ENCODE results near the gene ID3.

The ID3 gene

DNA sequence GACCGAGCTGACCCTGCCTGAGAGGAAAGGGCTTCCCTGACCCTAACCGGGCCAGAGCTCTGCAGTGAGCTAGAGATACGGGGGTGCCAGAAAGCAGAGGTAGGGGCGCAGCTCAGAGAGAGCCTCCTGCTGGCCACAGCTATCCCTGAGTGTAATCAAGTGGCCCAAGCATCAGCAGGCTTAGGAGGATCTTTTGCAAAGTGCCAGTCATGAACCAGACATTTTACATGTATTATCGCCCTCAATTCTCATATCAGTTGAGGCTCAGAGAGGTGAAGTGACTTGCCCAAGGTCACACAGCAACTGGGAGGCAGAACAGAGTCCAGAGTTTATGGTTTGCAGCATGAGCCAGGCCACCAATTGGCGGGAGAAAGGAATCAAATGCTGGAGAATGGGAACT is 7.0 kb upstream of the ID3 start:
- no peak for DNase-seq (ENCODE audit: low read depth, low spot score)

DNA sequence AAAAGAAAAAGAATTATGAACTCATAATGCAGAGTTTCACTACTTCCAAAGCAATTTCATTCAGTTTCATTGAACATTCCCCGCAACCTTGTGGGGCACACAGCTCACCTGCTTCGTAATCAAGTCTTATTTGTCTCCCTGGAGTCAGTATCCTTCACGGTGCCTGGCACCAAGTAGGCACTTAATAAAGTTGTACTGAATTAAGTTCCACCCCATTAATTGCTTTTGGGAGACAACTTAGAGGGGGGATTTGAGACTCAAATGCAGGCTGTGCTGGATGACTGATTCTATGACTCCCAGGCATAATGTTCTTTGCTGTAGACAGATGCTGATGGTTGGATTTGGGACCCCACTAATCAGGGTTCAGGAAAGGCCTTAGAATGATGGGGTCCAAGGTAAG is 6.5 kb upstream of the ID3 start:
- DNase-seq (ENCODE audit: low read depth, low spot score) = no peak

DNA sequence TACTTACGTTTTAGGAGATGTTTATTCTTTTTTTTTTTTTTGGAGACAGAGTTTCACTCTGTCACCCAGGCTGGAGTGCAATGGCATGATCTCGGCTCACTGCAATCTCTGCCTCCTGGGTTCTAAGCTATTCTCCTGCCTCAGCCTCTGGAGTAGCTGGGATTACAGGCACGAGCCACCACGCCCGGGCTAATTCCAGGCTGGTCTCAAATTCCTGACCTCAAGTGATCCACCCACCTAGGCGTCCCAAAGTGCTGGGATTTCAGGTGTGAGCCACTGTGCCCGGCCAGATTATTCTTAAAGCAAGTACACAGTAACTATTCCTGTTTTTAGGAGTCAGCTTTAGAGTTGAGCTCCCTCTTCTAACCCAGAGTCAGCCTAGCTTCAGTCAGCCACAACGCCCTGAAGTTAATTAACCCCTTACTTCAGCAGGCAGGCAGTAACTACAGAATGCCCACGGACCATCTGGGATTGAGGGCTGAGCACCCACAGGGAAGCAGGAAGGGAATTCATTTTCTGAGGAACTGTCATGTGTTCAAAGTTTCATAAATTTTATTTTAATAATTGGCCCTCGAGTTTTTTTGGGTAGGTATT is 5.3 kb upstream of the ID3 start:
- DNase-seq (ENCODE audit: low read depth, low spot score) = no peak

DNA sequence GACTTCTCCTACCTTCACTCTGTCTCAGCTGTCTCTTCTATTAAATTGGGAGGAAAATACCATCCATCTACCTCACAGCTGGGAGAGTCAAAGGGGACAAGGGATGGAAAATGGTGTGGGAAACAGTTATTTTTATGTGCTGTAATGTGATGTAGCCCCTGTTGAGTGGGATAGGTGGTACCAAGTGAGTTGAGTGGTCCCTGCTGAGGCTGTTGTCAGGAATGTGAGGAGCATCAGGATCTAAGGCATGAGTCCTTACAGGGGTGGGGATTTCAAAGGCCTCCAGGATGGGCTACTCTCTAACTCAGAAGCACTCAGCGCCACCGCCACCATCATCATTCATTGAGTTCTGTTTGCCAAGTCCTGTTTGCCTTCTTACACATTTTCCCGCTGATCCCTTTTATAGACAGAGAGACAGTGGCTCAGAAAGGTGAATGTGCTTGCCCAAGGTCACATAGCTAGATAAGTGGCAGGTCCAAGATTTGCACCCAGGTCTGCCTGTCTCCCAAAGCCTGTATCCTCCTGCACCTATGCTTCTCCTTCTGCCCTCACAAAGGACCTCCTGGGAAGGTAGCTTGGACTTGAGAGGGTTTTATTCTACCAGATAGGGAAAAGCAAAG is 4.6 kb upstream of the ID3 start:
- DNase-seq (ENCODE audit: low read depth, low spot score) = no peak

DNA sequence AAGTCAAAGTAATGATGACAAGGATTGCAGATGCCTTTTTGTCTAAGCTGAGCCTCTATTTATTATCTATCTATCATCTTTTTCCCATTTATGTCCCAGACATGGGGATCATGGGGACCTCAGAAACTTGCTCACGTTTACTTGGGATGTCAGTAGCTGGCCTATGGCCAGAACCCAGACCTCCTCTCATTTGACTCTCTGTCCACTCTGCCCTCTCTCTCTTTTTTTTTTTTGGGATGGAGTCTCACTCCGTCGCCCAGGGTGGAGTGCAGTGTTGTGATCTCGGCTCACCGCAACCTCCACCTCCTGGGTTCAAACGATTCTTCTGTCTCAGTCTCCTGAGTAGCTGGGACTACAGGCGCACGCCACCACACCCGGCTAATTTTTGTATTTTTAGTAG is 3.7 kb upstream of the ID3 start:
- no peak for DNase-seq (ENCODE audit: low read depth, low spot score)

DNA sequence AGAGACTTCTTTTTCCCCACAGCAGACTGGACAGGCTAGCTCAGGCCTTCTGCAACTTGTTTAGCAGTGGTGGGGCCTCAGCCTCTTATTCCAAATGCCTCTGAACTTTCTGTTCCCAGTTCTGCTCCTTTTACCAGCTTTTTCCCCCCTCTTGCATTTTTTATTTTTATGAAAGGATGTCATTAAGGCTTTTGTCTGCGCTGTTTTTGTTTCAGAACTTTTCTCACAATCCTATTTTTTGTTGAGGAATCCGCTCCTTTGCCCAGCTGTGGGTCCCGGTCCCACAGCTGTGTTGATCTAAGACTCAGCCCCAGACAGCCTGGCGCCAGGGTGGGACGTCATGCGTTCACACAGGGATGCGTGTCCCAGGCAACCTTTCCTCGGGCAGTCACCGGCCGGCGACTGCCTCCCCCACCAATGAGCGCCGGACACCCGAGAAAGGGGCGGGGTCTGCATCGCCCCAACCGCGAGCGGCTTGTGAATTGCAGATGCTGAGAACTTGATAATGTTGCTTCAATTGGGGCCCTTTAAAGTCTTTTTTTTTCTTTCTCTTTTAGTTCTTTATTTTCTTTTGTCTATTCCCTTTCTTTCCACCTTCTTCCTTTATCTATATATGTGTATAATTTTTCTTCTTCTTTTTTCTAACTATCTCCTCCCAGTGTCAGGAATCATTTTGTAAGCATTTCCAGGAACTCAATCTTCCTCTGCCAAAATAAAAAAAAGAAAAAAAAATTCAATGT is 3.0 kb upstream of the ID3 start:
- DNase-seq (ENCODE audit: low read depth, low spot score) = peak; percentile 99

DNA sequence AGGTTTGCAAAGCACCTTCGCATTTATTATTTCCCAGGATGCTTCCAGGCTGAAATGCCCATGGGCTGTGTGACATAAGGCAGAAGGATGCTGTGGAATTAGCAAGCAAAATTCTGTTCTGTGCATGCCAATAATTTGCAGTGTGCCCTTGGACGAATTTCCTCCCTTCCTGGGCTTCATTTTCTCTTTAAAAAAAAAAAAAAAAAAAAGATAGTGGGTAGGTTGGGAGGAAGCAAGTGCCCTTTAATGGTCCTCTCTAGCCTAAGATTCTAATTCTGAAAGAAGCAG is 2.5 kb upstream of the ID3 start:
- DNase-seq (ENCODE audit: low read depth, low spot score) = no peak

DNA sequence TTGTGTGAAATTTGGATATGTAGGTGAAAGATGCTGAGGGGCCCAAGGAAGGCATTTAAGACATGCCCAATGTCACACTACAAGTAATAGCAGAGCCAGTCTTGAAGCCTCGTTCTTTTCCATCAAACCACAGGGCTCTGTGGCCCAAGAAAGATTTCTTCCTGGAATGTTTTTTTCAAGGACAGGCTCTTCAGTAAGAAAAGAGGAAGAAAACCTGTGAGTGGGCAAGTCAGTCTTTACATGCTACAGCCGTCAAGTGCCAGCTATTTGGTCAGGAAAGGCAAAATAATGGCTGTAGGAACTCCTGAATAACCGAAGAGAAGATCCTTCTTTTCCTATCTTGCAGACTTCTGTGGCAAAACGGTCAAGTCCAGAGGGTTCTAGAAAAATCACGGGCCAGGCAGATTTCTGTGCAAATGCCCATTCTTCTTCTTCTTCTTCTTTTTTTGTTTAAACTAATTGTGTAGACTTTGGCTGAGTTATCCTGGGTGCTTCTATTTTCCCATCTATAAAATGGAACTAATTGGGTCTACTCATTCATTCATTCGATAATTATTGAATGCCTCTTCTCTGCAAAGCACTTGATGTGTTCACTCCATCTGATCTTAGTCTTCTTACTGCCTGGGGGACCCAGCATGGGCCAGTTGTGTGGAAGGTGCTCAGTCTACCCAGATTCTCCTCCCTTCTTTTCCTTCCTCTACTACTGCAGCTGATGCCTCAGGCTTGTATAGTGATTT is 1.9 kb upstream of the ID3 start:
- DNase-seq (ENCODE audit: low read depth, low spot score) = no peak

DNA sequence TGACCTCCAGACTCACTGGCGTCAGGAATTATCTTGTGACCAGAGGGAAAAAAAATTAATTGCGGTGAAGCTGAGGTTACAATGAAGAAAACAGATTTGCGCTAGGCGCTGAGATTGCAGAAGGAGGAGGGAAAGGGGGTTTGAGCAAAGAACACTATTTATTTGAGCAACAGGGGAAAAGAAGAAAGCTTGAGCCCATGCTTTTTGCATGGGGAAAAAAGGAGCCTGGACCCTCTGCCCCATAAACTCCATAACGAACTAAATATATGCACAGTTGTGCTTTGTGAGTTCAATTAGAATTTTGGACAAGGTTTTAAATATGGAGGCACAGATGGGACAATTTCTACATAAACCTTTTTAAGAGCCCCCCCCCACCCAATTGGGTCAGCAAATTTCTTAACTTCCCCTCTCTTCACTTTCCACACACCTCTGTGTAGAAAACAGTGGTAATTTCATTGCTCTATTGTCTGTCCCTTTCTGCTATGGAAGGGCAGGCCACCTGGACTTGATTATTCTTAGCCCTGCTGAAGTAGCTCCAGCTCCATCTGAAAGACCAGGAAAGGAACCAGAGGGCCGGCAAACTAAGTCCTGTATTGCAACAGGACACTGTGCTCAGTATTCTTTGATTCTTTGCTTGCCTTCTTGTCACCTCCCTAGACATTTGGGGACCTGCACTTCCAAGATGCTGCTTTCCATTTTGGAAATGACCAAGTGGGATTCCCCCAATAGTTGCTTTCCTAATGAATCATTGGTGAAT is 862 bp upstream of the ID3 start:
- no peak for DNase-seq (ENCODE audit: low read depth, low spot score)

DNA sequence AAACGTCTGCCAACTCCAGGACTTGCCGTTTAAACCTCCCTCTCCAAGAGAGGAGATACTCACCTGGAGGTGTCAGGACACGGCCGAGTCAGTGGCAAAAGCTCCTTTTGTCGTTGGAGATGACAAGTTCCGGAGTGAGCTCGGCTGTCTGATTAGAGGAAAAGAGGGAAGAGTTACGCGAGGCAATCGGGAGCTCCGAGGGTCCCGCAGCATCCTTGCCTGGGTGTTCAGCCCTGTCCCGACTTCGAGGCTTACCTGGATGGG is 497 bp downstream of the ID3 start:
- DNase-seq (ENCODE audit: low read depth, low spot score) = no peak

DNA sequence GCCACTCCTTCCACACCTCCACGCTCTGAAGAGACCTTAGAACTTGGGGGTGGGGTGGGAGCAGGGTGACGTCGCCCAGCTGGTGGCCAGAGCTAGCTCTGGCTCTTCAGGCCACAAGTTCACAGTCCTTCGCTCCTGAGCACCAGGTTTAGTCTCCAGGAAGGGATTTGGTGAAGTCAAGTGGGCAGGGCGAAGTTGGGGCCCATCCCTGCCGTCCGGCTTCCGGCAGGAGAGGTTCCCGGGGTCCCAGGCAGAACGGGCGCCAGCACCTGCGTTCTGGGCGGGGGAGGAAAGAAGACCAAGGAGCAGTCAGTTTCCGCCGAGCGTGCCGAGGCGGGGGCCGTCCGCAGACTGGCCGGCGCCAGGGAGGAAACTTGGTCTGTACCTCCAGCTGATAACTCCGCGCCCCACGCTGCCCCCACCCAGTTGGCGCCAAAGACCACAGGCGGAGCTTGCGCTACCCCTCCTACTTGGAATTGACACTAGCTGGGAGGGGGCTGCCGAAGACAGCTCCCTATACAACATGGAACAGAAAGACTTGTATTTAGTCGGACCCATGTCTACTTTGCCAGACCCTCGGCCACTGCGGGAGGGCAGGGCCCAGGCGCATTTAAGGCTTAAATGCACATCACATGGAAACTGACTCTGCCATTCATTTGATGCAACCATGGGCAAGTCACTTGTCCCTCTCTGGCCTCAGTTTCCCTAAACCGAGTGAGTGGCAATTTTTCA is 995 bp downstream of the ID3 start:
- no peak for DNase-seq (ENCODE audit: low read depth, low spot score)

DNA sequence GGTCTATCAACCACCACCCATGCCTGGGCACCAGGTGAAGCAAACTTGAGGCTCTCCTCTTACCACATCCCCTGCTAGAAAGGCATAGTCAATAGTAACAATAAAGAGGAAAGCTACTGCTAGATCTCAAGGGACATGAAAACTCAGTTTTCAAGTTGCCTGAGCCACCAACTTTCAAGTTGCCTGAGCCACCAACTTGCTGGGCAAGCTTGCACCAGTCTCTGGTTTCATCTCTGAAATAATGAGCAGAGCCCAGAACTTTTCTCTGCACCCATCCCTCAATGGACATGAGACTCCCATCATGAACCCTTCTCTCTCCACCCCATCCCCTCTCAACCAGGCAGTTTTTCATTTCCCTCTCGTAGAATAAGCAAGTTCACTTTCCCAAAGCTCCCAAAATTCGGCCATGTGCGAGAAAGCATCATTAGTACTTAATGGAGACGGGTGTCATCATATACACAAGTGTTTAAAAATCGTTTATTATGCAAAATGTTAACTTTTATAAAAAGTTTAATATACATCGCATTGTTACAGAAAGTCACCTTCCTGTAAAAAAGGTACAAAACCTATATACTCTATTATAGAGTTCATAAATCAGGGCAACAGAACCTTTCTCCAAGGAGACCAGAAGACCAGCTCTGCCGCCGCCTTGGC is 1.7 kb downstream of the ID3 start:
- DNase-seq (ENCODE audit: low read depth, low spot score) = no peak

DNA sequence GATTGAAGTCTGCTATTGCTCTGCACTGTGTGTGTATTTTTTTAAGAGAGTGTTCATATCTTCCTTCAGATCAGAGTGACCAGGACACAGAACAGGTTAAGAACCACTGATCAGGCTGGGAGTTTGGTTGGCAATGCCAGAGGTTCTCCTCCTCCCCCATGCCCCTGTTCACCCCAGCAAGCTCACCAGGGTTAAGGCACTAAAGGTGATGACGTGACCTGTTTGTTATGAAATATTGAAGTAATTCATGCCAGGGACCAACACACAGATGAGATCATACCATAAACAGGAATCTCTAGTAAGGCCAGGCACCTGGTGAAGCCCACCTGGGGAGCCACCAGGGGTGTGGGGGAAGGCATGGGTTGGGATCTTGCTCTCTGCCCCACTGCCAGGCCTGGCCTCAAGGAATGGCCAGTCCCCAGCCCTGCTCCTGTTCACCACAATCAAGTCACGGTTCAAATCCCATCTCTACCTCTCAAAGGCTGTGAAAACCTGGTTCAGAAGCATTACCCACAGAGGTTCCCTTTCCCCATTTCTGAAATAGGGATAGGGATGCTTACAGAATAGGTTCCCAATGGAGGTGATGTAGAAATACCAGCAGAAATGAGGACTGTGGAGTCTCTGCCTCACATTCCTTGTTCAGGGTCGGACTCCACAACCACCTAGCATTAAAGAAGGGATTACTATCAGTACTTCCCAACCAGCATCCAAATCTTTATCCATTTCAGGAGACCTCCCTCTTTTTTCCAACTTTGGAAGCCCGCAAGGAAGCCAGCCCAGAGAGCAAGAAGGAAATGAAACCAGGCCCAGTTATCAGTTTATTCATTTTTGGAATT is 2.4 kb downstream of the ID3 start:
- peak; percentile 68 for DNase-seq (ENCODE audit: low read depth, low spot score)

DNA sequence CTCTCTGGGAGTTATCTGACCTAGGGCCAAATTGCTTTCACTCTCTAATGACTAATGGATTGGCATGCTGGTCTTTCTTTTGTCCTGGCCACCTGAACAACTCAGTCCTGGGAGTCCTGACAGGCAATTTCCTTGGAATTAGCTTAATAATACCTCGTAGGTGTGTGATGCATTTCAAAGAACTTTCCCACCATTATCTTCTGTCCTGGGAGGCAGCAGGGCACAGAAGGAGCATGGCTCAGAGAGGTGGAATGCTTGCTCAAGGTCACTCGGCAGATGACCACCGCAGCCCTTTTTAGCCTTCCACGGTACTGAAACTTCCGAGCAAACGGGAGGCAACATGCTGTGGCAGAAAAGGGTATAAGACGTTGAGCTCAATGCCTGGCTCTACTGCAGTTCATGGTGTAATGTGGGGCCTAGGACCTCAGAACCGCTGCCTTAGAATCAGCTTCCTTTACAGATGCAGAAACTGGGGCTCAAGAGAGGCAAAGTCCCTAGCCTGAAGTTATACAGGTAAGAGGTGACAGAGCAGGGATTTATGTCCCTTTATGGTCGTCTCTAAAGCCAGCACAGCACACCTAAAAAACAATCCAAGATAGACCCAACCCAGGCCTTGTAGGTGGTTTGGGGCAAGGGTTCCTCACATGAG is 3.2 kb downstream of the ID3 start:
- DNase-seq (ENCODE audit: low read depth, low spot score) = peak; percentile 55

DNA sequence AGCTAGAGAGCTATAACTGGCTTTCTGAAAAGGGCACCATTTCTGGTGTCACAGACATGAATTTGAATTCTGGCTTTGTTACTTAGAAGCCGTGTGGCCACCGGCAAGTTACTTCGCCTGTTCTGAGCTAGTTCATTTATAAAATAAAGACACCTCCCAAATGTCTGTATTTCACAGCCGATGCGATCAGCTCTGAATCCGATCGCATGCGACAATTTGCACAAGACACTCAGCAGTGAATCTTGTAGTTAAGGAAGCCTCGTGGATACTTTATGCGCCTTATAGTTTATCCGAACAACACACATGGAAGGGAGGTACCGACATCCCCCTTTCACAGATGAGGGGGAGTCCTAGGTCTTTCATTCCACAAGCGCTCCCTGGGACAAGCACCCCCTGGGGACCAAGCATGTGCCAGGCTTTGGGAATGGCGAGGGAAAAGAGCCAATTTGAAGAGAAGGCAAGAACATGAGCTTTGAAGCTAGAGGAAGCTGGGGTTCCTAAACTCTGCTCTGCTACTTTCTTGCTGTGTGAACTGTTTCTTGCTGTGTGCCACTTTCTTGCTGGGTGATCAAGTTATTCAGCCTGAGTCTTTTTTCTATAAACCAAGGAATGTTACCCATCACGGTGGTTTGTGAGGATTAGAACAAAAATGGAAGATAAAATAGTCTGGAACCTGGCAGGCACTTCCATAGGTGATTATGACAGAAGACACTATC is 3.9 kb downstream of the ID3 start:
- DNase-seq (ENCODE audit: low read depth, low spot score) = no peak

DNA sequence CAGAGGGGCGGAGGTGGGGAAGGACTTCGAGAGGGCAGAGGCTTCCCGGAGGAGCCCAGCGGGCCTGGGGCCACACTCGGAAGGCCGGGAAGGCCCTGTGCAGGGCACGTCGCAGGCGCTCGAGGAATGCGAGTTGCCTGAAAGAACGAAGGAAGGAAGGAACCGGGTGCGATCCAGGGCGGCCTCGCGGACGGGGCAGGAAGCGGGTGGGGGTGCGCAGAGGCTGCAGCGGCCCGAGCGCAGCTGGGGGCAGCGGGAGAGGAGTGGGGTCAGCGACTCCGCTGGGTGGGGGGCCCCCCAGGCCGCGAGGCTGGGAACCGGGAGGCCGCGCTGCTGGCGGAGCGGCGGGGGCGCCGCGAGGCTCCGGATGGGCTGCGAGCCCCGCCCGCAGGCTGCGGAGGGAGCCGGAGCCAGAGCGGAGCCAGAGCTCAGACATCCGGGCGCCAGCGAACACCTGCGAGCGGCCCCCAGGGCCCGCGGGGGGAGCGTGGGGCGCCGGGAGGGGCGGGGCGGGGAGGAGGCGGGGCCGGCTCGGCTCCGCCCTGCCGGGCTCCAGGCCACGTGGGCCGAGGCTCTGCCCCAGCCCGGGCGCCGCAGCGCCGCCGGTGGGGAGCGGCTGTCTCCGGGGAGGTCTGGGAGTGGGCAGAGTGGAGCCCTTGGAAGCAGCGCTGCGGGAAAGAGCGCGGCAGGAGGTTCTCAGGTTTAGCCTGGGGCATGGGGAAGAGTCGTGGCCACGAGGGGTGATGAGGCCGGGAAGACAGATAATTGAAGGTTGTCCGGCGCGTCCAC is 4.6 kb downstream of the ID3 start:
- DNase-seq (ENCODE audit: low read depth, low spot score) = peak; percentile 67

DNA sequence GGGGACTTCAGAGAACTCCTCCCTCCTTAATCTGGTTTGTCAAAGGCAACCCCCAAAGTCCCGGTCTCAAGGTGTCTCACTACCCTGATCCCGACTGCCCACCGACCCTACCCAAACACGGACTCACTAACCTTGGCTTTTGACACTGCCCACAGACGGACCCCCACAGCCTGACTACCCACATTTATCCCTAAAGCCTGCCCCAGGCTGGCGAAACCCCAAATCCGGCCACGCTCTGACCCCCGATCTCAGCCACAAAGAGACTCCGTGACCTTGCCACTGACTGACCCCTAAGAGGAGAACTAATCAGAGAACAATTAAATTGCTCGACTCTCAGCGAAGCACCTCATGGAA is 5.2 kb downstream of the ID3 start:
- DNase-seq (ENCODE audit: low read depth, low spot score) = no peak
